GM18499 (cell line): ENCODE data around the gene TJP2.

Experiments
- ATAC-seq: cut with Tn5 transposase; IDR thresholded peaks from one replicate; pipeline ENCODE4 v1.9.1; 2021; ENCODE audit warnings: moderate number of reproducible peaks; ENCODE audit not compliant: insufficient read depth, unreplicated experiment

The TJP2 gene

DNA sequence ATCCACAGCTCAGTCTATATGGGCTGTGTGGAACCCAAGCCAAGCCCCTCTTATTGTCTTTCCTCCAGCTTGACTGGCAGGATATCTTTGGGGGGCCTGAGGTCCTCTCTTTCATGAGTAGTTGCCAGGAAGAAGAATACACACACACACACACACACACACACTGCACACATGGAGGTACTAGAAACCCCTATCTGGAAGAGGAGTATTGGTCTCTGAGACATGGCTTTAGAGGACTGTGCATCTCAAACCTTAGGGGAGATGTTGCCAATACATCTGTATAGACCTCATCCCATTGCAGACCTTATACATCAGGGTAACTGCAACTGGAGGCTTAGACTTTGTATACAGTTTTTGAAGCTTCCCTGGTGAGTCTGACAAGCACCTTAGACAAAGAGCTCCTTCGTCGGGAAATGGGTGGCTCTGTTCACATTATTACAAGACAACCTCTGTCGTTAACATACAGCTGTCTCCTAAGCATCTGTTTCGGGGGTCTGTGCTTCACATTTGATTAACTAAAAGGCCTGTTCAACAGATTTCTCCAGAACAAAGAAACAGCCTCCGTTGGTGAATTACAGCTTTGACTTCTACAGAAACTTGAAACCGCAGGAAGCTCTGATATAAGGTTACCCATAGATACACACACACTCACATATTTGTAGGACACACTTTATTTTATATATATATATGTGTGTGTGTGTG is 145.4 kb downstream of the TJP2 start:
- no peak for ATAC-seq

DNA sequence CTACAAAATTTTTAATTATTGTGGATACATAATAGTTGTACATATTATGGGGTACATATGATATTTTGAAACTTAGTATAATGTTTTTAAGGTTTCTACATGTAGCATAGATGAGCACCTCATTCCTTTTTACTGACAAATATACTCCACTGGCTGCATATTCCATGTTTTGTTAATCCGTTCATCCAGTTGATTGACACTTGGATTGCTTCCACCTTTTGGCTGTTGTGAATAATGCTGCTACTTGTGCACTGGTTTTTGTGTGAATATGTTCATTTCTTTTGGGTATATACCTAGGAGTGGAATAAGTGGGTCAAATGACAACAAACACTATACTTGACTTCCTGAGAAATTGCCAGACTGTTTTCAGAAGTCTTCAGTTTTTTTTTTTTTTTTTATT is 148.2 kb downstream of the TJP2 start:
- ATAC-seq: no peak

DNA sequence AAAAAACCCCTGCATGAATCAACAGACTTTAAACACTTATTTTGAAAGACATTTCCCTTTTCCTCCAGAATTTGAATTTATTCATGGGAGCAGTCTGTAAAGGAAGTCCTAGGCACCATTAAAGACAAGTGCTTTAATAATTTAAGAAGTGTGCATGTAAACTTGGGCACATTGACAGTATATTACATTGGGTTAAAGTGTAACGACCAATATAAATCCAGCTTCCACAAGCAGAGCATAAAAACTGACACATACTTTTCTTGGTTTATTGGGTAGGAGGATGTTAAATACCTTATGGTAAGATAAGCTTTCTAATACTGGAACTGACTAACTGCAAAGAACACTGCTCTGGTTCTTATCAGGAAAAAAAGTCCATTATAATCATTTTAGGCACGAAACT is 149.8 kb downstream of the TJP2 start:
- no peak for ATAC-seq
